HG02759 (cell line): Measurements from ENCODE around the gene FPGT.
"Not testable (repeated sequence)": the region's sequence is repeated elsewhere in the genome, so short reads cannot be mapped to it uniquely, and the experiment has no call there.

Source experiments
- ATAC-seq: cut with Tn5 transposase; IDR thresholded peaks from one replicate; pipeline ENCODE4 v1.9.1; 2021; ENCODE audit warnings: mild to moderate bottlenecking, moderate library complexity; ENCODE audit not compliant: unreplicated experiment

Gene FPGT

DNA sequence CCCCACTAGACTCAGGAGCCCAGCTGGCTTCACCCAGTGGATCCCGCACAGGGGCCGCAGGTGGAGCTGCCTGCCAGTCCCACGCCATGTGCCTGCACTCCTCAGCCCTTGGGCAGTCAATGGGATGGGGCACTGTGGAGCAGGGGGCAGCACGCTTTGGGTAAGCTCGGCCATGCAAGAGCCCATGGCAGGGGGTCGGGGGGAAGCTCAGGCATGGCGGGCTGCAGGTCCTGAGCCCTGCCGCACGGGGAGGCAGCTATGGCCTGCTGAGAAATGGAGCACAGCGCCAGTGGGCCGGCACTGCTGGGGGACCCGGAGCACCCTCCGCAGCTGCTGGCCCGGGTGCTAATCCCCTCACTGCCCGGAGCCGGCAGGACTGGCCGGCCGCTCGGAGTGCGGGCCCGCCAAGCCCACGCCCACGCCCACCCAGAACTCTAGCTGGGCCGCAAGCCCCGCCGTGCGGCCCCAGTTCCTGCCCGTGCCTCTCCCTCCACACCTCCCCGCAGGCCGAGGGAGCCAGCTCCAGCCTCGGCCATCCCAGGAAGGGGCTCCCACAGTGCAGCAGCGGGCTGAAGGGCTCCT lies 55.3 kb downstream of the FPGT start:
- not testable (repeated sequence) for ATAC-seq
